ENCODE measurements around the gene RPS6KA6. TPM values are rescaled to one million over a fixed set of nuclear protein-coding genes. Genes with fewer than 3 reads are reported as not detected.

Gene RPS6KA6
- total RNA-seq, 3 donors from 2014 or later (not counting 1 experiment from before 2014, with no cell fraction given): not detected

- Mint-ChIP-seq H3K36me3 (no peaks in the 10 kb centered on the region), H3K4me3 (no peak overlapping the region), H3K9me3 (peaks cover 2% of the 10 kb centered on the region in 2 donors), H3K27ac (no peak overlapping the region), H3K4me1 (no peaks in the 10 kb centered on the region), H3K27me3 (ENCODE audit: low read depth in 2 of 2) (no peaks in the 10 kb centered on the region)
- no peaks in the 10 kb centered on the region for H3K27me3 ChIP-seq (ENCODE audit: control insufficient read depth, insufficient read depth, low read length)
- 33% methylated on average over 1 of the region's 2 CpGs for WGBS (ENCODE audit: insufficient coverage)
- H3K4me1 ChIP-seq (ENCODE audit: control insufficient read depth, insufficient read depth, low read length): no peaks in the 10 kb centered on the region
- no peaks in the 10 kb centered on the region for H3K36me3 ChIP-seq (ENCODE audit: control insufficient read depth, insufficient read depth, low read length)
- H3K9me3 ChIP-seq (ENCODE audit: control insufficient read depth, insufficient read depth, low read length): no peaks in the 10 kb centered on the region
- TF ChIP-seq, protein P1, sequence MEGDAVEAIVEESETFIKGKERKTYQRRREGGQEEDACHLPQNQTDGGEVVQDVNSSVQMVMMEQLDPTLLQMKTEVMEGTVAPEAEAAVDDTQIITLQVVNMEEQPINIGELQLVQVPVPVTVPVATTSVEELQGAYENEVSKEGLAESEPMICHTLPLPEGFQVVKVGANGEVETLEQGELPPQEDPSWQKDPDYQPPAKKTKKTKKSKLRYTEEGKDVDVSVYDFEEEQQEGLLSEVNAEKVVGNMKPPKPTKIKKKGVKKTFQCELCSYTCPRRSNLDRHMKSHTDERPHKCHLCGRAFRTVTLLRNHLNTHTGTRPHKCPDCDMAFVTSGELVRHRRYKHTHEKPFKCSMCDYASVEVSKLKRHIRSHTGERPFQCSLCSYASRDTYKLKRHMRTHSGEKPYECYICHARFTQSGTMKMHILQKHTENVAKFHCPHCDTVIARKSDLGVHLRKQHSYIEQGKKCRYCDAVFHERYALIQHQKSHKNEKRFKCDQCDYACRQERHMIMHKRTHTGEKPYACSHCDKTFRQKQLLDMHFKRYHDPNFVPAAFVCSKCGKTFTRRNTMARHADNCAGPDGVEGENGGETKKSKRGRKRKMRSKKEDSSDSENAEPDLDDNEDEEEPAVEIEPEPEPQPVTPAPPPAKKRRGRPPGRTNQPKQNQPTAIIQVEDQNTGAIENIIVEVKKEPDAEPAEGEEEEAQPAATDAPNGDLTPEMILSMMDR (IDR thresholded peaks at IDR 0.05): no peak
- no peak for DNase-seq
- intact Hi-C loops (cut with micrococcal nuclease): no loop called here
- no peak for ATAC-seq
- no peak overlapping the region for H3K4me3 ChIP-seq (ENCODE audit: low read length)
- no peak overlapping the region for H3K27ac ChIP-seq (ENCODE audit: low read length)
Observed at GRCh38 chrX:84170931-84171330, 17.1 kb downstream of the RPS6KA6 start.

GRCh38 chrX:84168574-84168973 is 19.4 kb downstream of the RPS6KA6 start:
- no peak for DNase-seq

GRCh38 chrX:84168095-84168494 is 19.9 kb downstream of the RPS6KA6 start:
- Histone ChIP-seq H3K4me1 (ENCODE audit: control insufficient read depth, insufficient read depth, low read length) (no peaks in the 10 kb centered on the region), H3K27me3 (ENCODE audit: control insufficient read depth, insufficient read depth, low read length) (no peaks in the 10 kb centered on the region), H3K27ac (ENCODE audit: low read length) (no peak overlapping the region), H3K36me3 (ENCODE audit: control insufficient read depth, insufficient read depth, low read length) (no peaks in the 10 kb centered on the region), H3K9me3 (ENCODE audit: control insufficient read depth, insufficient read depth, low read length) (no peaks in the 10 kb centered on the region), H3K4me3 (ENCODE audit: low read length) (no peak overlapping the region)
- 86% methylated on average over 2 of the region's 2 CpGs for WGBS (ENCODE audit: insufficient coverage)
- Mint-ChIP-seq H3K27me3 (ENCODE audit: low read depth in 2 of 2) (no peaks in the 10 kb centered on the region), H3K4me1 (no peaks in the 10 kb centered on the region), H3K36me3 (no peaks in the 10 kb centered on the region), H3K9me3 (peaks cover 4% of the 10 kb centered on the region in 2 donors), H3K4me3 (no peak overlapping the region), H3K27ac (no peak overlapping the region)
- intact Hi-C loops (cut with micrococcal nuclease): no loop called here
- no peak for DNase-seq
- ATAC-seq: no peak
- TF ChIP-seq, protein P1 (IDR thresholded peaks at IDR 0.05): no peak

More at GRCh38 chrX:84168574-84168973, 19.4 kb downstream of the RPS6KA6 start:
- Mint-ChIP-seq H3K27me3 (ENCODE audit: low read depth in 2 of 2) (no peaks in the 10 kb centered on the region), H3K27ac (no peak overlapping the region), H3K36me3 (no peaks in the 10 kb centered on the region), H3K4me3 (no peak overlapping the region), H3K4me1 (no peaks in the 10 kb centered on the region), H3K9me3 (peaks cover 4% of the 10 kb centered on the region in 2 donors)
- 60% methylated on average over 1 of the region's 2 CpGs for WGBS (ENCODE audit: insufficient coverage)
- no peak for ATAC-seq
- TF ChIP-seq, protein P1 (IDR thresholded peaks at IDR 0.05): no peak
- intact Hi-C loops (cut with micrococcal nuclease): no loop called here
- H3K4me1 ChIP-seq (ENCODE audit: control insufficient read depth, insufficient read depth, low read length): no peaks in the 10 kb centered on the region
- no peak overlapping the region for H3K4me3 ChIP-seq (ENCODE audit: low read length)
- H3K27ac ChIP-seq (ENCODE audit: low read length): no peak overlapping the region
- H3K9me3 ChIP-seq (ENCODE audit: control insufficient read depth, insufficient read depth, low read length): no peaks in the 10 kb centered on the region
- H3K27me3 ChIP-seq (ENCODE audit: control insufficient read depth, insufficient read depth, low read length): no peaks in the 10 kb centered on the region
- H3K36me3 ChIP-seq (ENCODE audit: control insufficient read depth, insufficient read depth, low read length): no peaks in the 10 kb centered on the region

- no peaks in the 10 kb centered on the region for H3K27me3 Mint-ChIP-seq (ENCODE audit: low read depth in 2 of 2)
- no peaks in the 10 kb centered on the region for H3K4me1 ChIP-seq (ENCODE audit: control insufficient read depth, insufficient read depth, low read length)
- H3K4me1 Mint-ChIP-seq: no peaks in the 10 kb centered on the region
- intact Hi-C loops (cut with micrococcal nuclease): no loop called here
- H3K9me3 ChIP-seq (ENCODE audit: control insufficient read depth, insufficient read depth, low read length): no peaks in the 10 kb centered on the region
- H3K27ac Mint-ChIP-seq: no peak overlapping the region
- ATAC-seq (no peak), DNase-seq (no peak)
- TF ChIP-seq, protein P1 (IDR thresholded peaks at IDR 0.05): no peak
- H3K4me3 ChIP-seq (ENCODE audit: low read length): no peak overlapping the region
- no peak overlapping the region for H3K27ac ChIP-seq (ENCODE audit: low read length)
- no peak overlapping the region for H3K4me3 Mint-ChIP-seq
- 100% methylated on average over 1 of the region's 1 CpG for WGBS (ENCODE audit: insufficient coverage)
- H3K9me3 Mint-ChIP-seq: peaks cover 4% of the 10 kb centered on the region in 2 donors
- H3K27me3 ChIP-seq (ENCODE audit: control insufficient read depth, insufficient read depth, low read length): no peaks in the 10 kb centered on the region
- no peaks in the 10 kb centered on the region for H3K36me3 Mint-ChIP-seq
- no peaks in the 10 kb centered on the region for H3K36me3 ChIP-seq (ENCODE audit: control insufficient read depth, insufficient read depth, low read length)
Observed at GRCh38 chrX:84165711-84166110, 22.3 kb downstream of the RPS6KA6 start.

Data from natural killer cell (primary cell).